CD4-positive, alpha-beta T cell treated with Interleukin-17A for 1 hour (primary cell): ENCODE measurements around the gene LHX1.
A peak's percentile ranks its signal among the peaks of the same experiment; 100 is the strongest.

ENCODE experiments used
- DNase-seq: peaks from one replicate; pipeline ENCODE4 v3.0.0-alpha.2; 2020

LHX1 gene

DNA sequence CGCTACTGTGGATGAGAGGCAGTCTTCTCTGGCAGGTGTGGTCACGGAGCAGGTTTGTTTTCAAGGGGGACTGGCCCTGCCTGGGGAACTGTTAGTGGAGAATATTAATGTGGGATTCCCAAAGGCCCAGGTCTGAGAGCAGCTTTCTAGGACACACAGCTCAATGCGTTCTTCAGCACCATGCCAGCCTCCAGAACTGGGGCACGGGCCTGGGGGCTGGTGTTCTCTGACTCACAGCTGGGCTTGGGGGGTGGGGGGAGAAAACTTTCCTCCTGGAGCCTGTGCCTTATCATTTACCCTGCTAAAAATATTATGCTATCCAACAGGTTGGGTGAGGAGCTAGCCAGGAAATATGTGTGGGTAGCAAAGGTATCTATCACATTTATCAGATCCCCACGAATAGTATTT, 13.5 kb upstream of the LHX1 start:
- DNase-seq, result no peak

GRCh38 chr17:36926226-36926625, 11.0 kb upstream of the LHX1 start:
- no peak for DNase-seq

DNA sequence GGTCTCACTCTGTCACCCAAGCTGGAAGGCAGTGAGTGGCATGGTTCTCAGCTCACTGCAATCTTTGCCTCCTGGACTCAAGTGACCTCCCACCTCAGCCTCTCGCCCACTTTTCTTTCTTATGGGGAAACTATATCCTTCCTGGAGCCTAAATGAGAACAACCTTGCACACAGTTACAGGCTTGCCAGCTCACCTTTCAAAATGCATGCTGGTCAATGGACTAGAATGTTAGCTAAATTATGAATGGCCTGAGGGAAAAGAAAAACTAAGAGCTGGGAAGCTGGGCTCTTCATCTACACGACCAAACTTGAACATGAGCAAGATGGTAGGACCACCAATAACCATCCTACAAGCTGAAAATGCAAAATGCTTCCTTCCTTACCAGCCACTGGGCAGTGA, 10.6 kb upstream of the LHX1 start:
- no peak for DNase-seq

DNA sequence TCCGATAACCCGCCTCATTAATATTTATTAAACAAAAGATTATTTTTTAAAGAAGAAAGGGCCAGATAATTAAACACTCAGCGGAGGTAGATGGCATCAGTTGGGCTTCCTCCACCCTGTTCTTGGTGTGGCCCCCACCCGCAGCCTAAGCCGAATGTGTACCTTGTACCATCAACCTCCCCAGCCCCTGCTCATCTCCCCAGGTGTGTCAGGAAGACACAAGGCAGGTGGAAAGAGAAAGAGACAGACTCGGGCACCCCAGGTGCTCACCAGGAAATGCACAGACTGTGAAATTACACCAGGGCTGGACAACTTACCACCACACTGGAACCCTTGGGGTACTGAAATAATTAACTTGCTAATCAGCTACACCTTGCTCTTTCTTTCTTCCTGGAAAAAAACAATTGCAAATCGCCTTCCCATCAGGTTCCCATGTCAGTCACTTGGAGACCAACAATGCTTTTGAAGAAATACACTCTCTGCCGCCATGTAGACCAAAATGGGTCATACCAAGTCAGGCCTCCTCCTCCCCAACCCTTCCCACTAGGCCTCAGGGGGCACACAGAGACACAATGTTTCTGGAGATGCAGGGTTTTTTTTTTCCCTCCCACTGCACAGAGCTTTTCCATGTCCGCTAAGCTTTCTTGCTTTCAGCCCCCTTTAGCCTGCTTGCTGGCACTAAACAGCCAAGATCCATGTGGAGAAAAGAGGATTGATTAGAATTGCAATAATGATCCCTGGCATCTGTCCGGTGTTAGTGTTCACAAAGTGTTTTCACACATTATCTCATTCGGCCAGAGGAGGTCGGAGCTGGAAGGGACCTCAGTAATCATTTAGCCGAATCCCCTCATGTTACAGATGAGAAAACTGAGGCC, 8.6 kb upstream of the LHX1 start:
- no peak for DNase-seq

DNA sequence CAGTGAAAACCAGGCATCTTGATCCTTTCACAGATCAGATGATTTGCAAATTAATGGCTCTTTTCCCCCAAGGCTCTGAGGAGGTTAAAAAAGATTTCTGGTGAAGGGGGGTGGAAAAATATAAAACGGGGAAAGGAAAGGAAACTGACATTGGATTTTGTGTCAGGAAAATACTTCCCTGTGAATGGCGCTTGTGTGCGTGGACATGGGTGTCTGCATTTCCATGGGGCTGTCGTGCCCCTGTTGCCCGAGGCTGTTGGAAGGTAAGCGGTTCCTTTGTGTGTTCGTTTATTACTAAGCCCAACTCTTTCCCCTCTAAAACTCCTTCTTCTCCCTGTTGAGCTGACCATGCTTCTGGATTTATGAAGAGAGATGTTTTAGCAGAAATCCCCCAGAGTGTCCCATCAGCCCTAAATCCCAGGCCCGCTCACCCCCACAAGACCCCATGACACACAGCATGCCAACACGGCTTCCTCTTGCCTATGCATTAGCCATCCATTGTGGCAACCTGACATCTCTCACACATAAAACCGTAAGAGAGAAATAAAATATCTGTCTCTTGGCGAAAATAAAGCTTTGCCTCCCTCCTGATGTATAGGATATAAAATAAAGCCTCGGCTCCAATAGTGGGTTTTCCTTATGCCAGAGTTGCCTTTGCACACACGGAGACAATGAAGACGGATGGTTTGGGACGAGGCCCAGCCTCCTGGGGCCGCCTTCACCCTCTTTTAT, 7.3 kb upstream of the LHX1 start:
- no peak for DNase-seq

DNA sequence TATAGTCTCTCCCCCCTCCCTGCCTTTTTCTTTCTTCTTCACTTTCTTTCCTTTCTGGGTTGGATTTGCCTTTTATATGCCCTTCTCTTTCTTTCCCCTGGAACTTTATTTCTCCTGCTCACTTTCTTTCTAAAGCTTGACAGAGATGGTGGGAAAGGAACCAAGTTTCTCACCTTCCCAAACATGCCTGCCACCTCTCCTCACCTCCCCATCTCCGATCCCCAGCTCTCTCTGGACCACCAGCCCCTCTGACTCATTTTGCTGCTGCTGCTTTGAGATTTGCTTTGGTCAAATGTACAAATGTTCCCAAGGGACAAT, 6.7 kb upstream of the LHX1 start:
- DNase-seq, result no peak

DNA sequence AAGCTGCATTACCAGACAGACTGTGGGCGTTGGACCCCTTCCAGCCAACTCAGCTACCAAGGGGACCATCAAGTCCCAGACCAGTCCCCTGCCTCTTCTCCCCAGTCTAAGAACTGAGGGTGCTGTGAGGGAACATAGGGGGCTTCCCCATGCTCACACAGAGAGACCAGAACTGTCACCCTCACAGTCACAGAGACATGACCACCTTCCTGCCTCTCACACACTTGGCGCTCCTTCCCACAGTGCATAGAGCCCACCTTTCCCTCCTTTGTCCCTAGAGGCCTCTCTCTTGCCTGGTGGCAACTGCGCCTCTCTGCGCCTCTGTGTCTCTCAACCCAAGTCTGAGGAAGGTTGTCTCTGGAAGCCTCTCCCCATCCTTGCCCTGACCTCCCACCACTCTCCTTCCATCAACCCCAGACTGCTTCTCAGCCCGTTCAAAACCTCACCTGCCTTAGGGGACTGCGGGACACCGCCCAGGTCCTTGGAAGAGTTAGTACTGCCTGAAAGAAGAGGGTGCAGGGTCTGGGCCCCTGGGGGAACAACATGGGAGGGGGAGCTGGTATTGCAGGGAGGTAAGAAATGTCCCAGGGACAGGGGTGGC, 6.1 kb upstream of the LHX1 start:
- no peak for DNase-seq

DNA sequence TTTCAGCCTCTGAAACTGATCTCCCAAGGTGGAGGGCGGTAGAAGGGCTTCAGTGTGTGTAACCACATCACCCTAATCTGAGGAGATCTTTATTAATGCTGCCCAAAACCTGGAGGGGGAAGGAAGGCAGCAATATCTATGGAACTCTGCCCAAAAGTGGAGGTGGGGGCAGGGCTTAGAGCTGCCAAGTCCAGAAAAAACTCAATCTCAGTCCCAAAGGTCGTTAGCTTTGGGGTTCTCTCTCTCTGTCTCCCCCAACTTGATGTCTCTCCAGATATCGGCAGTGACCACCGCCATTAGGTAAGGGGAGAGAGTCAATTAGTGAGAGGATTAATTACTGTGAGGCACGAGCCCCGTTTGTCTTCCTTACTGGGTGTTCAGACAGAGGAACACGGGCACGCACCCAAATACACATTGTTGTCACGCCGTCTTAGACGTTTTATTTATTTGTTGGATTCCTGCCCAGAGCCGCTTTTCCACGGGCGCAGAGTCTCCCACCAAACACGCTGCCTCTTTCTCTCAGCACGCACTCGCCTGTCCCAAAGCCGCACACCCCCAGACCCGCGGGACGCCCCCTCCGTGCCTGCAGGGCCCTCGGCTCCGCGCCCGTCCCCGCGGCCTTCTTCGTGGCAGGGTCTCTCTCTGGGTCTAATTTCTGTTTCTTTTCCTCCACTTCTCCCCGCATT, 5.4 kb upstream of the LHX1 start:
- no peak for DNase-seq

DNA sequence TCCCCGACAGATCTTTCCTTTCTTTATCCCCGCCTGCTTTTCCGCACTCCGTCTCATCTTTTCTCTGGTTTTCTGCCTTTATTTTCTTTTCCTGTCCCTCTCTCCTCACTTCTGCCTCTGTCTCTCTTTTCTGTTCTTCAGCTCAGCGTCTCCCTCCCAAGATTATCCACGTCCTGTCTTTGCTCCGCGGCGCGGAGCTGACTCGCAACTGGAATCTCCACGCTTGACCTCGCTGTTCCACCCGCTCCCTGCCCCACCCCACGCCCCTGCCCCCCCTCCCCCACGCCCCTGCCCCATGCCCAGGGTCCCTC, 4.9 kb upstream of the LHX1 start:
- no peak for DNase-seq

GRCh38 chr17:36932694-36933511, 4.4 kb upstream of the LHX1 start:
- peak; percentile 4 for DNase-seq

DNA sequence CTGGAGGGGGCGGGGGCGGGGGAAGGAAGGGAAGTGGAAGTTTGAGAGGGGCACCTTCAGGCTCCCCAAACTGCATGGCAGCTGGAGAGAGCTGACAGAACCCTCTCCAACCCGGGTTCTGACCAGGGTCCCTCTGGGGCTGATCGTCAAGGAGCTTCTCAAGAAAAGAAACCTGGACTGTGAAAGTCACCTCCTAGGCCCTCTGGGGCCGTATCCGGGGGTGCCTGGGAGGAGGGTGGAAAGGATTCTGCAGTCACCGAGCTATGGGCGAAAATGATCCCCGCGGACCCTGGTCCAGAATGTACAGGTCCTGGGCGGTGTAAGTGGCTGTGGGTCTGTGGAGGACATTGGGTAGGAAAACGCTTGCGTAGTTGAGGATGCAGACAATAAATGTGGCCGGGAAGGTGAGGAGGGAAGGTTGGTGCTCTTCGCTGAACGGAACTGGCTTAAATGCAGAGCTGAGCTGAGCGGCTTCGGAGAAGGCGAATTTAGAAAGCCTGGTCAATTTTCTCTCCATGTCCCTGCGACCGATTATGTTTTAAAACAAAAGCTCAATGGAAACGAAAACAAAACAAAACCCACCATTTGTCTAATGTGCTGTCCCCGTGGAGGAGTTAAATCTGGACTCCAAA, 3.6 kb upstream of the LHX1 start:
- DNase-seq, result no peak

GRCh38 chr17:36934144-36934691, 3.1 kb upstream of the LHX1 start:
- no peak for DNase-seq

- peak; percentile 35 for DNase-seq
Measured at GRCh38 chr17:36934692-36935630, 2.3 kb upstream of the LHX1 start.

- peak; percentile 13 for DNase-seq
Measured at GRCh38 chr17:36935671-36936454, 1.4 kb upstream of the LHX1 start.

GRCh38 chr17:36936455-36937000, 747 bp upstream of the LHX1 start:
- DNase-seq, result no peak

DNA sequence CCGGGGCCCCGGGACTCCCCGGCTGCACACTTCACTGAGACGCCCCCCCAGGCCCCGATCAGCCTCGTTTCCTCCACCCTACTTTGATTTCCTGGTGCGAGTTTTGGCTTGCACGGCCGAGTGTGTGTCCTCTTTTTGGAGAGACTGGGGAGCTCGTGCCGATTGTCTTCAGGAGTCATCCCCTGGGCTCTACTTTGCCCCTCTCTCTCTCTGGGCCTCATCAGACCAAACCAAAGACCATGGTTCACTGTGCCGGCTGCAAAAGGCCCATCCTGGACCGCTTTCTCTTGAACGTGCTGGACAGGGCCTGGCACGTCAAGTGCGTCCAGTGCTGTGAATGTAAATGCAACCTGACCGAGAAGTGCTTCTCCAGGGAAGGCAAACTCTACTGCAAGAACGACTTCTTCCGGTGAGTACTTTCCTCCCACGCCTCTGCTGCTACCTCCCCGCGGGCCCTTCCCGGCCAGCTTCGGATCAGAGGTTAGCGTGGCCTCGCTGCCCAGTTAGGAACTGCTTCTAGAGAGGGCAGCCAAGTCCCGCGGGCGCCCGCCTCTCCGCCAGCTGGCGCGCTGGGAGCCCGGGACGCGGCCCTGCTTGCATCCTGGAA, 787 bp downstream of the LHX1 start:
- peak; percentile 38 for DNase-seq

GRCh38 chr17:36938566-36939051, 1.3 kb downstream of the LHX1 start:
- DNase-seq, result peak; percentile 18

DNA sequence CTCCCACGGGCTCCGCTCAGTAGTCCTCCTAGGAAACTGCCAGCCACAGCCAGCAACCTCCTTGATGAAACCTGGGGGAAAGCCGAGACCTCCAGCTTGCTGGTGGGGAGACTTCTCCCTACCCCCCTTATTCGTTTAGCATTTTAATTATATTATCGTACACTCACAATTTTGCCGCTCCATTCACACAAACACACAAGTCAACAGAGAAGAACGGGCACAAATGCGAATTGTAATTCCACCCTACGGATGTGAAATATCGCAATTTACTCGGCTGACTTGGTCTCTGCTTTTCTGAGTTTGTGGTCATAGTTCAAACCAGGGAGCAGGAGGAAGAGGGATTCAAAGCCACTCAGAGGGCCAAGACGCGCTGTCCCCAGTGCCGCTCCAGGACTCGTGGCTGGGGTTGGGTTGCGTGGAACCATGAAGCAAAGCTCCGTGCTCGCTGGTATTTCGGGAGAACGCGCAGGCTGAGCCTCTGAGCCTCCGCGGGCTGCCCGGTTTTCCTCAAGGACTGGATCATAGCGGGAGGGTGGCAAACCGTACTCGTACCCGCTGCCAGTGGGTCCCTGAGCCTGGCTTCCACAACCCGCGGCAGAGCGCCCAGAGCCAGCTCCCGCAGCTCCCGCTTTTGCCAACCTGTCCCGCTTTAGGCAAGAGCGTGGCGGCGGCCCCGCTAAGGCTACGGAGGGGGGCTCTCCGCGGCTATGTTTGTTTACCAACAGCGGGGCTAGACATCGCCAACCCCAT, 2.0 kb downstream of the LHX1 start:
- peak; percentile 17 for DNase-seq
